ENCODE measurements around the gene C5orf58.

C5orf58 gene

GRCh38 chr5:170249355-170249754 lies 16.6 kb downstream of the C5orf58 start:
- Histone ChIP-seq H3K4me3 (ENCODE audit: low read depth, low read length, poor library complexity, severe bottlenecking) (no peak overlapping the region), H3K9ac (ENCODE audit: low read length) (no peak overlapping the region), H4K20me1 (ENCODE audit: insufficient read depth, low read length) (no peaks in the 10 kb centered on the region), H3K79me2 (ENCODE audit: insufficient read depth, low read length) (no peaks in the 10 kb centered on the region), H3K4me1 (ENCODE audit: insufficient read depth, low read length, severe bottlenecking) (no peaks in the 10 kb centered on the region), H2AFZ (ENCODE audit: low read length) (no peak overlapping the region), H3F3A (ENCODE audit: insufficient read depth, low read length) (no peaks in the 10 kb centered on the region), H3K9me2 (ENCODE audit: low read depth, low read length) (no peaks in the 10 kb centered on the region), H3K27ac (ENCODE audit: low read depth, low read length, poor library complexity, severe bottlenecking) (no peak overlapping the region), H3K27me3 (ENCODE audit: insufficient read depth, low read length) (peaks cover 5% of the 10 kb centered on the region; the same call in 1 of the 2 replicates), H3K36me3 (ENCODE audit: insufficient read depth, low read length) (no peaks in the 10 kb centered on the region), H3K4me2 (ENCODE audit: low read length) (no peak overlapping the region), H3K9me3 (ENCODE audit: low read length) (no peaks in the 10 kb centered on the region)
- TF ChIP-seq CTCF (IDR thresholded peaks at IDR 0.05; ENCODE audit: low read length) (no peak), EZH2 (IDR thresholded peaks at IDR 0.05; ENCODE audit: borderline replicate concordance, low read length) (no peak)

- no peaks in the 10 kb centered on the region for H3K9me2 ChIP-seq (ENCODE audit: low read depth, low read length)
- H2AFZ ChIP-seq (ENCODE audit: low read length), result no peak overlapping the region
- no peaks in the 10 kb centered on the region for H4K20me1 ChIP-seq (ENCODE audit: insufficient read depth, low read length)
- no peak overlapping the region for H3K27ac ChIP-seq (ENCODE audit: low read depth, low read length, poor library complexity, severe bottlenecking)
- no peaks in the 10 kb centered on the region for H3K36me3 ChIP-seq (ENCODE audit: insufficient read depth, low read length)
- H3K9ac ChIP-seq (ENCODE audit: low read length), result no peak overlapping the region
- no peak overlapping the region for H3K4me2 ChIP-seq (ENCODE audit: low read length)
- no peaks in the 10 kb centered on the region for H3K4me1 ChIP-seq (ENCODE audit: insufficient read depth, low read length, severe bottlenecking)
- H3K9me3 ChIP-seq (ENCODE audit: low read length), result no peaks in the 10 kb centered on the region
- no peaks in the 10 kb centered on the region for H3K79me2 ChIP-seq (ENCODE audit: insufficient read depth, low read length)
- H3F3A ChIP-seq (ENCODE audit: insufficient read depth, low read length), result no peaks in the 10 kb centered on the region
- TF ChIP-seq CTCF (IDR thresholded peaks at IDR 0.05; ENCODE audit: low read length), result no peak
- TF ChIP-seq EZH2 (IDR thresholded peaks at IDR 0.05; ENCODE audit: borderline replicate concordance, low read length), result no peak
- H3K27me3 ChIP-seq (ENCODE audit: insufficient read depth, low read length), result peaks cover 7% of the 10 kb centered on the region; the same call in 1 of the 2 replicates
- H3K4me3 ChIP-seq (ENCODE audit: low read depth, low read length, poor library complexity, severe bottlenecking), result no peak overlapping the region
Observed at GRCh38 chr5:170250810-170251317, 18.1 kb downstream of the C5orf58 start.

GRCh38 chr5:170251462-170251861 lies 18.7 kb downstream of the C5orf58 start:
- Histone ChIP-seq H3K4me2 (ENCODE audit: low read length) (no peak overlapping the region), H3K4me3 (ENCODE audit: low read depth, low read length, poor library complexity, severe bottlenecking) (no peak overlapping the region), H3K4me1 (ENCODE audit: insufficient read depth, low read length, severe bottlenecking) (no peaks in the 10 kb centered on the region), H3K27me3 (ENCODE audit: insufficient read depth, low read length) (peaks cover 7% of the 10 kb centered on the region; the same call in 1 of the 2 replicates), H3K9ac (ENCODE audit: low read length) (no peak overlapping the region), H3K79me2 (ENCODE audit: insufficient read depth, low read length) (no peaks in the 10 kb centered on the region), H3F3A (ENCODE audit: insufficient read depth, low read length) (no peaks in the 10 kb centered on the region), H3K36me3 (ENCODE audit: insufficient read depth, low read length) (no peaks in the 10 kb centered on the region), H4K20me1 (ENCODE audit: insufficient read depth, low read length) (no peaks in the 10 kb centered on the region), H3K9me2 (ENCODE audit: low read depth, low read length) (no peaks in the 10 kb centered on the region), H3K9me3 (ENCODE audit: low read length) (no peaks in the 10 kb centered on the region), H3K27ac (ENCODE audit: low read depth, low read length, poor library complexity, severe bottlenecking) (no peak overlapping the region), H2AFZ (ENCODE audit: low read length) (no peak overlapping the region)
- TF ChIP-seq EZH2 (IDR thresholded peaks at IDR 0.05; ENCODE audit: borderline replicate concordance, low read length) (no peak), CTCF (IDR thresholded peaks at IDR 0.05; ENCODE audit: low read length) (no peak)

Data from OCI-LY1 (cell line).